Measurements from ENCODE around the gene PHEX.
A peak's percentile ranks its signal among the peaks of the same experiment; 100 is the strongest.

PHEX gene

DNA sequence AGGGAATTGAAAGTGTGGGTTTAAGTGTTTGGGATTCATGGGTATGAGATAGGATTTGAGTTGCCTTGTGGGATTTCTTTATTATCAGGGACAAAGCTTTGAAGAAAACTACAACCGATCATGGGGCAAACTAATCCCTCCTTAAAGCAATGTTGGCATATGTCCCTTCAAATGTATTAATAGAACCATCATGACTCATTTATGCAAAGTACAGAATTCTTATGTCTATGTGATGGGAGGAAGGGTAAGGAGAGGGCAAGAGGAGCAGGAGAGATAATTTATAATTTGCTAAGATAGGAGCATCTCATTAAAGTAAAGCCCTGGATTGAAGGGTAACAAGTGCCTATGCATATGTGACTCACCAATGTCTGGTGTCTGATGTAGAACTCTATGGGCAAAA lies 94.2 kb downstream of the PHEX start:
- H3K4me3 ChIP-seq (ENCODE audit: low read depth, low read length): no peak overlapping the region
- TF ChIP-seq, protein P1, sequence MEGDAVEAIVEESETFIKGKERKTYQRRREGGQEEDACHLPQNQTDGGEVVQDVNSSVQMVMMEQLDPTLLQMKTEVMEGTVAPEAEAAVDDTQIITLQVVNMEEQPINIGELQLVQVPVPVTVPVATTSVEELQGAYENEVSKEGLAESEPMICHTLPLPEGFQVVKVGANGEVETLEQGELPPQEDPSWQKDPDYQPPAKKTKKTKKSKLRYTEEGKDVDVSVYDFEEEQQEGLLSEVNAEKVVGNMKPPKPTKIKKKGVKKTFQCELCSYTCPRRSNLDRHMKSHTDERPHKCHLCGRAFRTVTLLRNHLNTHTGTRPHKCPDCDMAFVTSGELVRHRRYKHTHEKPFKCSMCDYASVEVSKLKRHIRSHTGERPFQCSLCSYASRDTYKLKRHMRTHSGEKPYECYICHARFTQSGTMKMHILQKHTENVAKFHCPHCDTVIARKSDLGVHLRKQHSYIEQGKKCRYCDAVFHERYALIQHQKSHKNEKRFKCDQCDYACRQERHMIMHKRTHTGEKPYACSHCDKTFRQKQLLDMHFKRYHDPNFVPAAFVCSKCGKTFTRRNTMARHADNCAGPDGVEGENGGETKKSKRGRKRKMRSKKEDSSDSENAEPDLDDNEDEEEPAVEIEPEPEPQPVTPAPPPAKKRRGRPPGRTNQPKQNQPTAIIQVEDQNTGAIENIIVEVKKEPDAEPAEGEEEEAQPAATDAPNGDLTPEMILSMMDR (IDR thresholded peaks at IDR 0.05; ENCODE audit: low read depth, low read length): no peak

DNA sequence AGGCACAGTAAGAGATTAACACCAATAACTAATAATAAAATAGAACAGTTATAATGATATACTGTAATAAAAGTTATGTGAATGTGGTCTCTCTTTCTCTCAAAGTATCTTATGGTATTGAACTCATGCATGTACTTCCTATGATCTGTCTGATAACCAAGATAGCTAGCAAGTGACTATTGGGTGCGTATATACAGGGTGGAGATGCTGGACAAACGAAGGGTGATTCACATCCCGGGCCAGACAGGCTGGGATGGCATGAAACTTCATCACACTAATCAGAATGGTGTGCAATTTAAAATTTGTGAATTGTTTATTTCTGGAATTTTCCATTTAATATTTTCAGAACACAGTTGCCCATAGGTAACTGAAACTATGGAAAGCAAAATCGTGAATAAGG lies 96.8 kb downstream of the PHEX start:
- TF ChIP-seq, protein P1 (IDR thresholded peaks at IDR 0.05; ENCODE audit: low read depth, low read length): no peak
- no peak overlapping the region for H3K4me3 ChIP-seq (ENCODE audit: low read depth, low read length)

DNA sequence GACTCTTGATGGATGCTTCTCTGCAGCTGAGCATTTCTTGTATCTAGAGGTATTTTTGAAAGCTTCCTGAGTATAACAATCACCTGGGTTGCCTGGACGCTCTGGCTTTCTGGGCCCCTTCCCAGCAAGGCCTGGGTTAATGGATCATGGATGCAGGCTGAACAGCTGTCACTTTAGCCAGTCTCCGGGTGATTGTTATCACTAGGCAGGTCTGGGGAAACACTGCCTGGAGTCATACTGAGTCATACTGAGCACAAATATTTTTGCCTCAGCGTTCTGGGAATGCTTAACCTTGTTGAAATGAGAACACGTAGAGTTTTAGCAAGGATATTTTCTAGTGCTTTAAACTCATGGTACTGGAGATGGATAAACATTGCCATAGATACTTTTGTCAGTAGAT lies 102.6 kb downstream of the PHEX start:
- H3K4me3 ChIP-seq (ENCODE audit: low read depth, low read length): no peak overlapping the region
- TF ChIP-seq, protein P1 (IDR thresholded peaks at IDR 0.05; ENCODE audit: low read depth, low read length): no peak

DNA sequence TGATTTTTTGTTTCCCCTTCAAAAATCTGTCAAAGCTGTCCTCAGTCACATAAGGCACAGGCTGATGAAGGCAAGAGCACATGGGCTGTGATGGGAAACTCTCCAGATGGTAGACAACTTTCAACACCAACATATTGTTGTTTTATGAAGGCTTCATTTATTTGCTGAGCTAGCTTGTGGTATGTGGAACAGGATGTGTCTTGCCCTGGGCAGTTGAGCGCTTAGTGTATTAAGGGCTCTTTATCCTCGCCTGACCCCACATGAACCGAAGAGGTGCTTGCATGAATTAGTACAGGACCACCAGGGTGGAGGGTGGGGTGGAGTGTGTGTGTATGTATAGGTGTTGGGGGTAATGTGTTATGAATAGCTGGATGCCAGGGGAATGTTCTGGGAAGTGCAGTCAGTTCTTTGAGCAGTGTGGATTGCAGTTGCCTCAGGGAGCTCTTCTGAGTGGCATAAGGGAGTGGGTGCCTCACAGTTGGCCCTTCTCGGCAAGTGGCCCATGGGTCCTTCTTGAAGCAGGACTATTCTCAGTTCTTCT lies 103.1 kb downstream of the PHEX start:
- H3K4me3 ChIP-seq (ENCODE audit: low read depth, low read length): 0 out of 2 replicates have a peak overlapping the region, but pooled peaks have one; percentile 5
- TF ChIP-seq, protein P1 (IDR thresholded peaks at IDR 0.05; ENCODE audit: low read depth, low read length): no peak

DNA sequence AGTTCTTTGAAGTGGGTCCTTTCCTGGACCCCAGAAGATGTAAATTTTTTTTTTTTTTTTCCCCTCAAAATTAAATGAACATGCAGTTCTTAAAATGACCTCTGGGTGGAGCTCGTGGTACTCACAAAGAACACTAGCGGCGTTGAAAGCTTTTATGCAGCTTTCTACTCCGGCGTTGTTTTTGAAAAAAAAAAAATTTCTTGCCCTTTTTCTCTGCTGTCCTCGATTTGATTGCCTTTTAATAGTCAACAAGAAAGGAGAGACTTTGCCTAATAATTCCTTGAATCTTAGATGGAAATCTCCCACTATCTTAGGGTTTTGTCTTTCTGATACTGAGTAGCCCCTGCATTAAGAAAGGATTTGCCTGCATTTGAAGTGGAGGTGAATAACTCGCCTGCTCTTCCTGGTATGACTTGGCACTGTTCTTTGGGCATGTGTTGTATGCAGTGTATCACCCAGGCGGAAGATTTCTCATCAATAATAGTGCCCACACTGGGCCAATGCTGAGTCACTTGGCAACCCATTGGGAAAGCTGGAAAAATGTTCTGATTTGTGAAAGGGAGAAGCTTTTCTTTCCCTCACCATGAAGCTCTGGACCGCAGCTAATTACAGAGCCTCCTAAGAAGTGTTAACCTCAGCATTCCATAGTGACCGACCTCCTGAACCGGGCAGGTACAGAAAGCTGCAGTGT lies 104.0 kb downstream of the PHEX start:
- TF ChIP-seq, protein P1 (IDR thresholded peaks at IDR 0.05; ENCODE audit: low read depth, low read length): peak; percentile 49
- no peak overlapping the region for H3K4me3 ChIP-seq (ENCODE audit: low read depth, low read length)

DNA sequence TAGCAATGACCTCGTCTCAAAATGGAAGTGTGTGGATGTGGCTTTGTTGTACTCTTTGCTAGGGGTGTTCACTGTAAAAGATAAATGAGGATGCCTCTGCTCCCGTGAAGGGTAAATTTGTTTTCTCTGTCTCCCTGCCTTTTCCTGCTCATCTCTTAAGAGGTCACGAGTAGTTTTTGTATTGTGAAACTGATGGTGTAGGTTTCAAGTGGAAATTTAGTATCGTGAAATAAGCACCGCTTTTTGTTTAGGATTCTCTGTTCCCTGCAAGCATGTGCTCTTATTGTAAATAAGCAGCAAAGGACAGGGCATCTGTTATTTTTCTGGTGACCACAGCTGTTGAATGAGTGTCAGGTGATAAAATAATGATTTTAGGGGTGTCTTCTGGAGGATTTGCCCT lies 104.6 kb downstream of the PHEX start:
- H3K4me3 ChIP-seq (ENCODE audit: low read depth, low read length): no peak overlapping the region

DNA sequence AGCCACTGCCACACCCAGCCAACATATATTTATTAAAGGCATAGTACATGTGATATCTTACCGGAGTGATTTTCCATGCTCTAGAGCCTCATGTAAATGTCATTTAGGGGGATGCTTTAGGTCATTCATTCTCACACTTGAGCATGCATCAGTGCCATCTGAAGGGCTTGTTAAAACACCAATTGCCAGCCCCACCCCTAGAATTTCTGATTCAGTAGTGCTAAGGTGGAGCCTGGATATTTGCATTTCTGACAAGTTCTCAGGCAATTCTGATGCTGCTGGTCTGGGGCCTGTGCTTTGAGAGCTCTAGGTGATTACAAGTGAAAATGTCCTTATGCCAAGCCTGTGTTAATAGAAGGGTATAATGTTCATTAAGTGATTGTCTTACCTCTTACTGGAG lies 107.7 kb downstream of the PHEX start:
- H3K4me3 ChIP-seq (ENCODE audit: low read depth, low read length): no peak overlapping the region
- TF ChIP-seq, protein P1 (IDR thresholded peaks at IDR 0.05; ENCODE audit: low read depth, low read length): no peak

More for the DNA sequence above, 104.6 kb downstream of the PHEX start:
- TF ChIP-seq, protein P1 (IDR thresholded peaks at IDR 0.05; ENCODE audit: low read depth, low read length): no peak
